ENCODE data around the gene GRIN3B. TPM values are rescaled to one million over a fixed set of nuclear protein-coding genes. Genes with fewer than 3 reads are reported as not detected.

Gene GRIN3B
- total RNA-seq, 2 donors from 2014 or later: 0.26 TPM; not detected in 1

GRCh38 chr19:977058-977464, 23.2 kb upstream of the GRIN3B start:
- TF ChIP-seq POLR2A (IDR thresholded peaks at IDR 0.05): no peak
- Histone ChIP-seq H3K27me3 (no peaks in the 10 kb centered on the region), H3K36me3 (replicated peaks in 1 of 2; ENCODE audit: insufficient read depth in 1 of 2, low read depth in 2 of 2) (no peaks in the 10 kb centered on the region), H3K4me1 (peaks cover 11% of the 10 kb centered on the region), H3K27ac (no peak overlapping the region), H3K4me3 (no peak overlapping the region), H3K9me3 (no peaks in the 10 kb centered on the region)
- DNase-seq (peak in 1 of 4 donors; percentile 12), ATAC-seq (no peak)
- WGBS, 2 donors: 49 to 84% methylated on average over 11 to 23 of the region's 24 CpGs
- intact Hi-C loops (cut with DNase I): loop anchor here (2.0 kb wide), 1 partner anchor 54 kb away; no protein-coding TSS in a partner anchor

GRCh38 chr19:979318-979741, 20.9 kb upstream of the GRIN3B start:
- DNase-seq: no peak
- no peak for ATAC-seq
- Histone ChIP-seq H3K36me3 (replicated peaks in 1 of 2; ENCODE audit: insufficient read depth in 1 of 2, low read depth in 2 of 2) (no peaks in the 10 kb centered on the region), H3K27ac (no peak overlapping the region), H3K4me1 (peaks cover 26% of the 10 kb centered on the region), H3K9me3 (no peaks in the 10 kb centered on the region), H3K27me3 (no peaks in the 10 kb centered on the region), H3K4me3 (no peak overlapping the region)
- intact Hi-C loops (cut with DNase I): no loop called here
- 63 to 71% methylated on average over 1 to 18 of the region's 19 CpGs for WGBS, 2 donors
- no peak for TF ChIP-seq CTCF (IDR thresholded peaks at IDR 0.05)
- no peak for TF ChIP-seq POLR2A (IDR thresholded peaks at IDR 0.05)

DNA sequence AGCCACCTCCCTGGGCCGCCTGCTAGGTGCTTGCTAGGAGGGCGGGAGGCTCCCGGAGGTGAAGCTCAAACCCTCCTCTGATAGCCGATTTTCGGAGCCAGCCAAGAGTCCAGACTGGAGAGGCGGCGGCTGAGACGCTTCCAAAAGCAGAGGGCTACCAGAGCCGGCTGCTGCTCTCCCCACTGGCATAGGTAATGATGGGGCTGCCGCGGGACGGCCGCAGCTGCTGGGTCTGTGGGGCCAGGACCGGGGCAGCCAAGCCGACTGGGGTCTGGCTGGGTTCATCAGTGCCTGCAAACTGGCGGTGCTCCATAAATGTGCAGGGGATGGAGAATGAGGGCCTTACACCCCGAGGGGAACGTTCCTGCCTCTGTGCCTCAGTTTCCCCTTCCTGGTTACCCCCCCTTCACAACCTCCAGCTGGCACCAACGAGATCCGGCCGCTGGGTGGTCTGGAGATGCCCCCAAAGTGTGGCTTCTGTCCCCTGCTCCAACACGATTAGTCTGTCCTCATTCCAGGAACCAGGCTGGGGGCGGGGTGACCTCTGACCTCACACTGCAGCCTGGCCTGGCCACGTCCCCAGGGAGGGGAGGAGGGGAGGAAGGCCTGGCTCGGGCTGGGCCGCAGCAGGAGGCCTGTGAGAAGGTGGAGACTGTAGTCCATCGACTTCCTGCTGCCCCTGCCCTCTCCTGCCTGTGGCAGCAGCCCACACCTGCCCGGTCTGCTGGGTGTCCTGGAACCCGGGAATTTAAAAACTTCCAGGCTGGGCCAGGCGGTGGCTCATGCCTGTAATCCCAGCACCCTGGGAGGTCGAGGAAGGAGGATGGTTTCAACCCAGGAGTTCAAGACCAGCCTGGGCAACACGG, 19.9 kb upstream of the GRIN3B start:
- DNase-seq (peak in 2 of 4 donors; percentile 37 to 46), ATAC-seq (no peak)
- intact Hi-C loops (cut with DNase I): loop anchor here (10.0 kb wide), 1 partner anchor 216 kb away; no protein-coding TSS in a partner anchor
- TF ChIP-seq POLR2A (IDR thresholded peaks at IDR 0.05) (no peak), CTCF (IDR thresholded peaks at IDR 0.05) (no peak)
- H3K27ac ChIP-seq: peak overlapping the region in 2 of 4 donors; percentile 0 to 38
- no peak overlapping the region for H3K4me3 ChIP-seq
- H3K4me1 ChIP-seq: peaks cover 35% of the 10 kb centered on the region
- no peaks in the 10 kb centered on the region for H3K9me3 ChIP-seq
- H3K27me3 ChIP-seq: no peaks in the 10 kb centered on the region
- H3K36me3 ChIP-seq (replicated peaks in 1 of 2; ENCODE audit: insufficient read depth in 1 of 2, low read depth in 2 of 2): no peaks in the 10 kb centered on the region
- 38 to 43% methylated on average over 10 to 32 of the region's 32 CpGs for WGBS, 2 donors

GRCh38 chr19:982567-983170, 17.6 kb upstream of the GRIN3B start:
- H3K9me3 ChIP-seq: no peaks in the 10 kb centered on the region
- DNase-seq (peak; percentile 65 to 81 (median 74)), ATAC-seq (peak; percentile 73)
- no peaks in the 10 kb centered on the region for H3K36me3 ChIP-seq (replicated peaks in 1 of 2; ENCODE audit: insufficient read depth in 1 of 2, low read depth in 2 of 2)
- peak overlapping the region in 2 of 4 donors; percentile 5 to 22 for H3K27ac ChIP-seq
- WGBS, 2 donors: 1% methylated on average over 20 to 41 of the region's 46 CpGs
- H3K4me1 ChIP-seq: peaks cover 42% of the 10 kb centered on the region
- intact Hi-C loops (cut with DNase I): loop anchor here (10.0 kb wide), 1 partner anchor 218 kb away; no protein-coding TSS in a partner anchor
- TF ChIP-seq POLR2A (IDR thresholded peaks at IDR 0.05): no peak
- peak; percentile 42 to 98 (median 96) for TF ChIP-seq CTCF (IDR thresholded peaks at IDR 0.05)
- H3K27me3 ChIP-seq: no peaks in the 10 kb centered on the region
- H3K4me3 ChIP-seq: no peak overlapping the region
